A172 (cell line): ENCODE measurements around the gene UBE4A. TPM values are rescaled to one million over a fixed set of nuclear protein-coding genes. Genes with fewer than 3 reads are reported as not detected.

Experiments
- DNase-seq: peaks from one replicate; pipeline ENCODE4 v3.0.0-alpha.2; 2015; ENCODE audit warnings: low spot score
- total RNA-seq: library from RNA; depleted of rRNA; stranded (reverse); fragments of >200 nt; shearing (Covaris generic); gene quantifications from 2 replicates; pipeline ENCODE4 v1.2.3, GENCODE V29; 2014; rRNA removed

Gene UBE4A
- total RNA-seq, 1 experiment from 2014 or later: 24.8 TPM

GRCh38 chr11:118436639-118437207, 77.3 kb downstream of the UBE4A start:
- no peak for DNase-seq

- DNase-seq: no peak
Measured at GRCh38 chr11:118437208-118438125, 78.1 kb downstream of the UBE4A start.

- peak; percentile 54 for DNase-seq
Measured at GRCh38 chr11:118438314-118438931, 79.0 kb downstream of the UBE4A start.

- no peak for DNase-seq
Measured at GRCh38 chr11:118439646-118440045, 80.2 kb downstream of the UBE4A start.

- no peak for DNase-seq
Measured at GRCh38 chr11:118441770-118442275, 82.4 kb downstream of the UBE4A start.

GRCh38 chr11:118442301-118442700, 82.9 kb downstream of the UBE4A start:
- DNase-seq: no peak

GRCh38 chr11:118442908-118443589, 83.6 kb downstream of the UBE4A start:
- no peak for DNase-seq

- no peak for DNase-seq
Measured at GRCh38 chr11:118443590-118444218, 84.3 kb downstream of the UBE4A start.

- no peak for DNase-seq
Measured at GRCh38 chr11:118447423-118447822, 88.0 kb downstream of the UBE4A start.

- no peak for DNase-seq
Measured at GRCh38 chr11:118448294-118448693, 88.9 kb downstream of the UBE4A start.

Other genes starting within 250 kb of the UBE4A start
- gene SCN4B, start 206.8 kb upstream of the UBE4A start, total RNA-seq: 0.84 TPM in 1 of 2 replicates, not detected in the other
- gene SCN2B, start 183.0 kb upstream of the UBE4A start, total RNA-seq: not detected in 2 replicates
- not detected in 2 replicates for gene JAML, start 134.6 kb upstream of the UBE4A start, total RNA-seq
- 1.8 and 2.0 TPM in 2 replicates for gene MPZL3, start 107.2 kb upstream of the UBE4A start, total RNA-seq
- gene MPZL2, start 95.3 kb upstream of the UBE4A start, total RNA-seq: not detected in 2 replicates
- gene CD3E, start 54.9 kb upstream of the UBE4A start, total RNA-seq: not detected in 2 replicates
- not detected in 2 replicates for gene CD3D, start 16.9 kb upstream of the UBE4A start, total RNA-seq
- gene CD3G, start 15.3 kb upstream of the UBE4A start, total RNA-seq: not detected in 2 replicates
- 49.2 and 49.7 TPM in 2 replicates for gene ATP5MG, start 42.0 kb downstream of the UBE4A start, total RNA-seq
- gene KMT2A, start 76.9 kb downstream of the UBE4A start, total RNA-seq: 15.2 and 19.1 TPM in 2 replicates
- not detected in 2 replicates for gene TTC36, start 167.9 kb downstream of the UBE4A start, total RNA-seq
- 0.24 and 1.3 TPM in 2 replicates for gene TMEM25, start 171.6 kb downstream of the UBE4A start, total RNA-seq
- 34.6 and 40.5 TPM in 2 replicates for gene IFT46, start 206.3 kb downstream of the UBE4A start, total RNA-seq
- 92.7 and 102 TPM in 2 replicates for gene ARCN1, start 212.8 kb downstream of the UBE4A start, total RNA-seq
- gene PHLDB1, start 248.0 kb downstream of the UBE4A start, total RNA-seq: 87.1 and 101 TPM in 2 replicates